ENCODE data around the gene TTC28.

The TTC28 gene

DNA sequence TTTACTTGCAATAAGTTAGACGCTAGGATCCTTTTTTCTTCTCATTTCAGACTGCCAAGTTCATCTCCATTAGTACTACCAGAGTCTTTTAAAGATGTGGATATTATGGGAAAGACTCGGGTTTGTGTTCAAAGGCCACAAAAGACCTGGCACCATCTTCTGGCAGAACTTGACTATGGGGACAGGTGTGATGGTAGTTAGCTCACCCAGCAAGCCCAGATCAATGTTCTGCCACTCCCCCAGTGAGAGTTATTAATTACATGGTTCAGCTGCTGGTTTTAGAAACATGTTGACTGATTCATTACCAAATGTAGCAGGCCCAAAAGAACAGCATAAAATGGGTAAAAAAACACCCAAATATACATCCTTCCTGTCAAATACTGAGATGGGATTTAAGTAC is 427.1 kb downstream of the TTC28 start:
- no peak for DNase-seq

- no peak for DNase-seq
Observed at GRCh38 chr22:28250036-28250695, 429.5 kb downstream of the TTC28 start.

DNA sequence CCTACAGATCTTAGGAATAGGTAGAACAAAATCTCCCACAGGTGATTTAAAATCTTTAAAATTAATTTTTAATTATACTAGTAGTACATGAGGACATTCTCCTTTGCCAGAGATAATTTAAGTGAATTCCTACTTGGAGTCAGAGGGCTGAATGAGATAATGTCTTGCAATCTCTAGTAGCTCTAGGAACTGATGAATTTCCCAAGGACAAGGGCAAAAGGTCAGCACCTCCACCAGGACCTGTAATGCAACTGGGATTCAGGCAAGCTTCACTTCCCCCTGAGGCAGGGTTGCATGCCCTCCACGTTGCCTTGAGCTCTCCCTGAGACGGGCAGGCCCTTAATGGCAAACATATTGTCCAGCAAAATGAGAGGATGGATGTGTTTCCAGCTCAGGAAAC is 430.2 kb downstream of the TTC28 start:
- DNase-seq: no peak

DNA sequence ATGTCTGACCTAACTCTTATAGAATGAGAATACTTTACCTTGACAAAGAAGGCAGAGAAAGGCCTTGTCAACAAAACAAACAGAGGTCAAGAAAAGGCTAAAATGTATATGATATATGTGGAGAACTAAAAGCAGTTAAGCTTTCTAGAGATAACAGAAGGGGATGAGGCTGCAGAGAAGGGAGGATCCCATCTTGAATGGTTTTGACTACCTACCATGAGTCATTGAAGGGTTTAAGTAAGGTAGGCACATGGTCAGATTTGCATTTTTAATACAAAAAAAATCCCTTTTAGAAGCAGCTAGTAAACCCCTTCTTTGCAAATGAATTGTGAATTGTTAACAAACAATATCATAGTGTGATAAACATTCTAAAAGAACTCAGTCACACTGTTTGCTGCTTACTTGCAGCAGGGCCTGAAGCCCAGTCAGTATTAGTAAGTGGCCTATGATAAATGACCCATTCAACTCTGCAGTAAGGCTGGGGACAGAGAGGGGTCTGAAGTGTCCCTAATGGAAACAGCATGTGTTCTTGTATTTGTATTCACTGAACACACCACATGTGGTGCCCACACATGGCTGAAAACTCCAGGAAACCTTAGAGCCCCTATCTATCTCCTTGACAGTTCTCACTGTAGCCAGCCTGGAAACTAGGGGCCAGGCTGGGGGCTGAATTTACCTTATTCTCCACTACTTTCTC is 431.8 kb downstream of the TTC28 start:
- peak; percentile 3 for DNase-seq

- DNase-seq: no peak
Observed at GRCh38 chr22:28247136-28247535, 432.5 kb downstream of the TTC28 start.

- no peak for DNase-seq
Observed at GRCh38 chr22:28246397-28246796, 433.2 kb downstream of the TTC28 start.

GRCh38 chr22:28245579-28246224 is 433.9 kb downstream of the TTC28 start:
- DNase-seq: no peak

DNA sequence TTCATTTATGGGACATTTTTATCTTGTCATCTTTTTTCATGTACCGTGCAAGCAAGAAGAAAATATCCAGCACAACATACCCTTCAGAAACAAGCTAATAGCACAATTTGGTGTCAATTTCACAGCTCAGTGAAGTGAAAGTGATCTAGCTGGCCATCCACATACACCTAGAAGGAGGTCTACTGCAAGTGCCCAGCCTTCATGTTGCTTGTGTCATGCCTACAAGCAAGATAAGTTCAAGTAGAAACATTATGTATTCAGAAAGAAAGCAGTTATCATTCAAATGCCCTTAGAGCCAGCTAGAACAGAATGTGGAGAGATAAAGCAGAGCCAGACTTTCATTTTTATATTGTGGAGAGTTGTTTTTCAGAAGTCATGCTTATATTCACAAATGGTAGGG is 434.9 kb downstream of the TTC28 start:
- no peak for DNase-seq

DNA sequence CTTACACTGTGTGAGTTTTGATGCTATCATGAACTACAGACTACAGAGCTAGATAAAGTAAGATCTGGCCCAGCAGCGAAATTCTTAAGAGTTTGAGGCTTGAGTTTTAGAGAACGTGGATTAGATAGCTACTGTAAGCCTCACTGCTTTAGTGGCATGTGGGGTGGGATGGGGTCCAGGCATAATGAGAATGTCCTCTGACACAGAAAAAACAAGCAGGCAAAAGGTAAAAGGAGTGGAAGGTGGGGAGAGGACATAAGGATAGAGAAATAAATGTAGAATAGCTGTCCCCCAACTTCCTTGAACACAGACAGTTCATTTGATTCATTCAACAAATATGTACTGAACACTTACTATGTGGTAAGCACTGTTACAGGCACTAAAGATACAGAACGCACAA is 436.1 kb downstream of the TTC28 start:
- DNase-seq: no peak

- no peak for DNase-seq
Observed at GRCh38 chr22:28241656-28242290, 437.9 kb downstream of the TTC28 start.

DNA sequence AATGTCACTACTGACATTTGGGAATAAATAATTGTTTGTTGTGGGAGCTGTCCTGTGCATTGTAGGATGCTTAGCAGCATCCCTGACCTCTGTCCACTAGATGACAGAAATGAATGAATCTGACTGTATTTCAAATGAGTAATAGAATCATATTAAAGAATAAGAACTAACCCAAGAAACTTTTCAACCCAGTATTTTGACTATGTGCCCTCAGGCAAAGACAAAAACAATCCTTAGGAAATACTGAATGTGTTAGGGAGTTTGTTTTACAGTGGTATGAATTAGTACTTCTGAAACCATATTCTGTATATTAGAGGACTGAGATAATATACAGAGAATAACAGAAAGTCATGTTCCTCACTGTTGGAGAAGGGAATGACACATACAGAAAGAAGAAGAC is 439.7 kb downstream of the TTC28 start:
- no peak for DNase-seq

DNA sequence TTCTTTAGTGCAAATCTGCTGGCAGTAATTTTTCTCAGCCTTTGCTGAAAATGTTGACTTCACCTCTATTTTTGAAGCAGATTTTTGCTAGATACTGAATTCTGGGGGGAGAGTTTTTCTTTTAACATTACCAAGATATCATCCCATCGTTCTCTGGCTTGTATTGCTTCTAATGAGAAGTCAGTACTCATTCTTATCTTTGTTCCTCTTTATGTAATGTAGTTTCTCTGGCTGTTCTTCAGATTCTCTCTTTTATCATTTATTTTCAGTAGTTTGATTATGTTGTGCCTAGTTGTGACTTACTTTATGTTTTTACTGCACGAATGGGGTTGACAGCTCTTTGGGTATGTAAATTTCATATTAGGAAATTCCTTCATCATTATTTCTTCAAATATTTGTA is 441.9 kb downstream of the TTC28 start:
- no peak for DNase-seq

GRCh38 chr22:28237112-28237511 is 442.5 kb downstream of the TTC28 start:
- DNase-seq: no peak

GRCh38 chr22:28232204-28232603 is 447.4 kb downstream of the TTC28 start:
- no peak for DNase-seq

- peak; percentile 35 for DNase-seq
Observed at GRCh38 chr22:28231441-28231840, 448.2 kb downstream of the TTC28 start.

DNA sequence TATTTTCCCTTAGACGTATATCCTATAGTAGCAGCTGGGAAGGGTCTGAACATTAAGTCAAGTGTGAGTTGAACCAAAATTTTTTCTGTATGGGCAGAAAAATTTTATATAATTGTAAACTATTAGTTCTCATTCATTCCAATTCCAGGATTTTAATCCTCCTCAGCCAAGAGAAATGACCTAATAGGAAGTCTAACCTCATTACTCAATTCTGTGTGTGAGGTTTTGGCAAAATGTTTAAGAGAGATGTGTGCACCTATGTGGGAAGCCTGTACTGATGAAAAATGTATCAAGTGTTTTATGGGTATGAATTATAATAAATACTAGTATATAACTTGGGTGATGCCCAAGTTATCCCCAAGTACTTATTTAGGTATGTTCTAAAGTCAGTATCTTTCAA is 449.0 kb downstream of the TTC28 start:
- no peak for DNase-seq

DNA sequence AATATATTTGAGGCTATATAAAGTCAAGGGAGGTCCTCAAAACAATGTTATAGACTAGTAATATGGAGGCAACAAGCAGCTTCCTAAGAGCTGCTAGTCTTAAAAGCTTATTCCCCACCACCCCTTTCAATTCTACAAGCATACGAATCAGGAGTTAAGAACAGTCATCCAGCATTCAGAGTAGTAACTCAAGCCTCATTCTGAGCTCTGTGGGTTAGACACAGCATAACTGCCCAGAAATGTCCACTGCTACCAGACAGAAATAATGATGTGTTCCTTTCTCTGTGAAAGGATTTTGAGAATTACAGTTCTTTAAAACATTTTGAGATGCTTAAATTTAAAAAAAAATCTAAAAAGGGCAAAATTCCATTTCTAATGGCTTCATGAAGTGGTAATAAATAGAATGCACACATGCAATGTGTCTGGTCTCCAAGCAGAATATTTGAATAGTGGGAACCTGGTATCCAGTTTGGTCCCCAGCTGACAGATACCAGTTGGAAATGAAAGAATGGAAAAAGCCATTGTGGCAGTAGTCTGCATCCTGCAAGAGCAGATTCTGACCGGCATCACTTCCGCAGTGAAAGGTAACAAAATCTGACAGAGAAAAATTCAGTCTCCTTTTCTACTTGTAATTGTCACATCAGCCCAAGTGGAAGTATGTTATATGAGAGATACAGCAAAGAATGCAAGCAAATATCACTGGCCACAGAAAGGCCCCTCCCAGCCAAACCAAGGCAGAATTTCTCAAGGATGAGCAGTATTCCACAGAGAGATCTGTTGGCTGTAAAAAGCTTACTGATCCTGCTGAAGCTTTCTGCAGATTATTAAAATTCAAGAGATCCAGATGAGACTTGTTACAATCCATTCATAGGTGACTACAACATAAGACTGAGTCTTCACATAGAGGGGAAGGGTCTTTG is 449.8 kb downstream of the TTC28 start:
- no peak for DNase-seq

GRCh38 chr22:28223826-28224225 is 455.8 kb downstream of the TTC28 start:
- no peak for DNase-seq

GRCh38 chr22:28222976-28223745 is 456.5 kb downstream of the TTC28 start:
- no peak for DNase-seq

- no peak for DNase-seq
Observed at GRCh38 chr22:28222571-28222970, 457.1 kb downstream of the TTC28 start.

DNA sequence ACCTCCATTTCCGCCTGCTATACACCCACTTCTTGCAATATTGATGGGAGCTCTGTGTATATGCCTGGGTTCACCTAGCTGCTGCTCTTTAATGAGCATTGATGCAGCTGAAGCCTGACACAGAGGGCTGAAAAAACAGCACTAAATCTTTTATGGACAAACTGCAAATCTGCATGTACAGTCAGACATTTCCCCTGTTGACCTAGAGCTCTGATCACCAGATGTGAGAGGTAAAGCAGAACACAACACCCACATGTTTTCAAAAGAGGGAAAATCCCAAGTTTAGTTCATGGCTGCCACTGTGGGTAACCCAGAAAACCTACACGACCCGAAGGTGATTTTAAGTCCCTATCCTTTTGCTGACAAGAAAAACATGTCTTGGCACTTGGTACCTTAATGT is 457.6 kb downstream of the TTC28 start:
- no peak for DNase-seq

Measured in DMS79 (cell line).